GM18507 (cell line): ENCODE data around the gene EIF5AL1.
"Not testable (repeated sequence)": the region's sequence is repeated elsewhere in the genome, so short reads cannot be mapped to it uniquely, and the experiment has no call there.

Source experiments
- DNase-seq: peaks from one replicate; pipeline ENCODE4 v3.0.0; 2011; ENCODE audit warnings: low read depth; ENCODE audit not compliant: insufficient read length; ENCODE audit errors: extremely low spot score
- FAIRE-seq: peaks from 2 replicates; lab custom pipeline; 2011; peaks lifted over from hg19 to GRCh38; lab: Jason Lieb, UNC

Gene EIF5AL1

GRCh38 chr10:79484476-79484875 is 27.9 kb upstream of the EIF5AL1 start:
- DNase-seq (no peak), FAIRE-seq (no peak)

- DNase-seq (peak; percentile 60), FAIRE-seq (peak; percentile 73)
Measured at GRCh38 chr10:79487296-79488194, 24.8 kb upstream of the EIF5AL1 start.

- FAIRE-seq: no peak
- no peak for DNase-seq
Measured at GRCh38 chr10:79488336-79488735, 24.0 kb upstream of the EIF5AL1 start.

GRCh38 chr10:79488870-79489269 is 23.5 kb upstream of the EIF5AL1 start:
- FAIRE-seq: no peak

GRCh38 chr10:79490400-79491142 is 21.8 kb upstream of the EIF5AL1 start:
- FAIRE-seq (no peak), DNase-seq (no peak)

More at GRCh38 chr10:79488870-79489269, 23.5 kb upstream of the EIF5AL1 start:
- no peak for DNase-seq

GRCh38 chr10:79491143-79491835 is 21.0 kb upstream of the EIF5AL1 start:
- no peak for FAIRE-seq
- DNase-seq: no peak

GRCh38 chr10:79492256-79492655 is 20.1 kb upstream of the EIF5AL1 start:
- DNase-seq: no peak
- FAIRE-seq: no peak

- FAIRE-seq (no peak), DNase-seq (no peak)
Measured at GRCh38 chr10:79492839-79493238, 19.5 kb upstream of the EIF5AL1 start.

- FAIRE-seq (no peak), DNase-seq (no peak)
Measured at GRCh38 chr10:79493806-79494205, 18.5 kb upstream of the EIF5AL1 start.

GRCh38 chr10:79494871-79495705 is 17.2 kb upstream of the EIF5AL1 start:
- FAIRE-seq (no peak), DNase-seq (no peak)

- FAIRE-seq: no peak
- no peak for DNase-seq
Measured at GRCh38 chr10:79495791-79496190, 16.5 kb upstream of the EIF5AL1 start.

- FAIRE-seq (no peak), DNase-seq (no peak)
Measured at GRCh38 chr10:79496896-79497295, 15.4 kb upstream of the EIF5AL1 start.

- DNase-seq: no peak
- no peak for FAIRE-seq
Measured at GRCh38 chr10:79498291-79498829, 14.0 kb upstream of the EIF5AL1 start.

- FAIRE-seq: no peak
Measured at GRCh38 chr10:79502561-79503309, 9.6 kb upstream of the EIF5AL1 start.

GRCh38 chr10:79503787-79504186 is 8.5 kb upstream of the EIF5AL1 start:
- not testable (repeated sequence) for FAIRE-seq, DNase-seq

More at GRCh38 chr10:79502561-79503309, 9.6 kb upstream of the EIF5AL1 start:
- DNase-seq: no peak

GRCh38 chr10:79504483-79504882 is 7.8 kb upstream of the EIF5AL1 start:
- FAIRE-seq: peak; percentile 9
- not testable (repeated sequence) for DNase-seq

- DNase-seq, FAIRE-seq: not testable (repeated sequence)
Measured at GRCh38 chr10:79505328-79505727, 7.0 kb upstream of the EIF5AL1 start.

GRCh38 chr10:79505829-79506228 is 6.5 kb upstream of the EIF5AL1 start:
- DNase-seq: no peak
- FAIRE-seq: no peak
